ENCODE data around the gene NME1. TPM values are rescaled to one million over a fixed set of nuclear protein-coding genes. Genes with fewer than 3 reads are reported as not detected.

Gene NME1
- polyA plus RNA-seq, 1 donor, result 67.4 TPM

- no peak for DNase-seq
Measured at GRCh38 chr17:51188271-51188833, 35.0 kb downstream of the NME1 start.

- no peak for DNase-seq
Measured at GRCh38 chr17:51189162-51189561, 35.8 kb downstream of the NME1 start.

GRCh38 chr17:51189628-51190027, 36.3 kb downstream of the NME1 start:
- DNase-seq, result no peak

DNA sequence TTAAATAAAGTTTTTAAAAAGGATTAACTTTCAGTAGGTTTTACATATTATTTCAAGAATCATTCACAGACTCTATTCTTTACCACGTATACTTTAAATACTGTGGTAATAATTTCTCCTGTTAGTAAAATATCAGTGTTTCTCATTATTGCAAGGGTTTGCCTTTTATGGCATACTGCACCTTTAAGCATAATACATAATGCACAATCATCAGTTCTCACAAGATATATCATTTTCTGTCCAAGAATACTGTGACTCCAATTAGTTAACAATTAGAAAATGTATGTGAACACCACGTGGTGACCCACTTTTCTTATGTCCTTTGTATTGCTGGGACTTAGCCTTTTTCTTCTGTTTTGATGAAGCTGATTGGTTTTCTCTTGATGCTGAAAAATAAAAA, 38.5 kb downstream of the NME1 start:
- no peak for DNase-seq

DNA sequence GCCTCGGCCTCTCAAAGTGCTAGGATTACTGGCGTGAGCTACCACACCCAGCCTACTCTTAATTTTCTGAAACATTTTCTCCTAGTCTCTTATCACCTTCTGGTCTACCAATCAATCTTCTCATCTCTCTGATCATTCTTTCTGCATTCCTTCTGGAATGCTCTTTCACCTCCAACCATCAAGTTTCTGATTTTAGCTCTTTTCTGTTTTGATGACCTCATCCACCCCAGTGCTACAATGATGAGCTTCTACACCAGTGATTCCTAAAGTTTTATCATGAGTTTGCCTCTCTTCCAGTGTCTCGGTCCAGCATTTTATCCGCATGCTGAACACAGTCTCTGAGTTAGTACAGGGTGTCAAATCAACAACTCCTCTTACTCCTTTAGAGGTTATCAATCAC, 44.4 kb downstream of the NME1 start:
- no peak for DNase-seq

DNA sequence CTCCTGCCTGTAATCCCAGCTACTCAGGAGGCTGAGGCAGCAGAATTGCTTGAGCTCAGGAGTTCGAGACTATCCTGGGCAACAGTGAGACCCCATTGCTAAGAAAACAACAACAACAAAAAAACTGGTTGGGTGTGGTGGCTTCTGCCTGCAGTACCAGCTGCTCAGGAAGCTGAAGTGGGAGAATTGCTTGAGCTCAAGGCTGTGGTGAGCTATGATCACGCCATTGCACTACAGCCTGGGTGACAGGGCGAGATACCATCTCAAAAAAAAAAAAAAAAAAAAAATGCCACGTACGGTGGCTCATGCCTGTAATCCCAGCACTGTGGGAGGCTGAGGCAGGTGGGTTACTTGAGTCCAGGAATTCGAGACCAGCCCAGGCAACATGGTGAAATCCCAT, 46.9 kb downstream of the NME1 start:
- DNase-seq, result no peak

DNA sequence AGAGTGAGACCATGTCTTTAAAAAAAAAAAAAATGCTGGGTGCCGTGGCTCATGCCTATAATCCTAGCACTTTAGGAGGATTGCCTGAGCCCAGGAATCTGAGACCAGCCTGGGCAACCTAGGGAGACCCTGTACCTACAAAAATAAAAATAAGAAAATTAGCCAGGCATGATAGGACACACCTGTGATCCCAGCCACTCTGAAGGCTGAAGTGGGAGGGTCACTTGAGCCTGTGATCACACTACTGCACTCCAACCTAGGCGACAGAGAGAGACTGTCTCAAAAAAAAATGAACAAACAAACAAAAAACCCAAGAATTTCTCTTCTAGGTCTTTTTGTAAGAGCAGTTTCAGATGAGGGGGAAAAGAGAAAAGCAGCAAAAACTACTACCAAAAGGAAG, 47.5 kb downstream of the NME1 start:
- no peak for DNase-seq

- DNase-seq, result no peak
Measured at GRCh38 chr17:51203838-51204237, 50.5 kb downstream of the NME1 start.

Other genes starting within 250 kb of the NME1 start
- 139 TPM for gene SPAG9, start 32.7 kb upstream of the NME1 start, polyA plus RNA-seq (ENCODE audit: insufficient read length)
- gene NME2, start 12.9 kb downstream of the NME1 start, polyA plus RNA-seq (ENCODE audit: insufficient read length), result 242 TPM
- 64.1 TPM for gene MBTD1, start 106.5 kb downstream of the NME1 start, polyA plus RNA-seq (ENCODE audit: insufficient read length)
- gene UTP18, start 107.0 kb downstream of the NME1 start, polyA plus RNA-seq (ENCODE audit: insufficient read length), result 59.0 TPM